ENCODE data around the gene MSH2. TPM values are rescaled to one million over a fixed set of nuclear protein-coding genes. Genes with fewer than 3 reads are reported as not detected.
A peak's percentile ranks its signal among the peaks of the same experiment; 100 is the strongest.

The MSH2 gene
- polyA plus RNA-seq, 6 donors from 2014 or later, result 22.9 to 33.5 (median 31.0) TPM

GRCh38 chr2:47520825-47521665 lies 118.1 kb downstream of the MSH2 start:
- DNase-seq, result peak; percentile 87
- peaks cover 0 to 3% (median 0%) of the 10 kb centered on the region in 7 donors for H3K9me3 Mint-ChIP-seq
- peak; percentile 92 to 94 for ATAC-seq (ENCODE audit: low read depth in 2 of 2)
- H3K4me3 Mint-ChIP-seq, result peak overlapping the region; percentile 82 to 95 (median 92)
- H3K27ac Mint-ChIP-seq, result peak overlapping the region in 5 of 6 donors; percentile 87 to 95 (median 93)
- peaks cover 6 to 17% (median 7%) of the 10 kb centered on the region in 3 donors for H3K4me1 Mint-ChIP-seq
- H3K27me3 Mint-ChIP-seq, result peaks cover 8 to 11% (median 9%) of the 10 kb centered on the region in 3 donors
- no peaks in the 10 kb centered on the region for H3K36me3 Mint-ChIP-seq

DNA sequence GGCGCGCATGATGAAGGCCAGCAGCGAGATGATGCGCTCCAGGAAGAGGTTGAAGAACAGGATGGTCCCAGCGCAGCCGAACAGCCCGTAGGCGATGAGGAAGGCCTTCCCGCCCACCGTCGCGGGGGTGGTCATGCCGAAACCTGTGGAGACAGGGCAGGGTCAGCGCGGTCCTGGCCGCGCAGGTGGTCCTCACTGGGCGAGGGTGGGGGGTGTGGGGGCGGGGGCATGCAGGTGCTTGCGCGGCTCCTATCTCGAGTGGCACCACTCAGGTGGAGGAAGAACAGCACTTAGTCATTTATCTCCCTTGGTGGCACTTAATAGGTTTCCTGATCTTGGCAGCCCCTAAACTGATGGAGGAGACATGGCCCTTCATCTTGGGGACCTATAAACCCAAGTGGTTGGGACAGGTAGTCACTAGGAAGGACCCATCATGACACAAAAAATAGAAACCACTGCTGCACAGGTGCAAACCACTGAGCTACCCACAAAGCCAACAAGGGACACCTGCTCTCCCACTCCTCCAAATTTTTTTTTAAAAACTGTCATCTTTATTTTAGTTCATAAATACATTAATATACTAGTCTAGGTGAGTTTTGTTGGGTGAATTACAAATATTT lies 118.8 kb downstream of the MSH2 start:
- H3K27ac Mint-ChIP-seq, result peak overlapping the region in 3 of 6 donors; percentile 67 to 95 (median 87)
- peaks cover 6 to 17% (median 7%) of the 10 kb centered on the region in 3 donors for H3K4me1 Mint-ChIP-seq
- no peak for DNase-seq
- no peaks in the 10 kb centered on the region for H3K36me3 Mint-ChIP-seq
- no peak for ATAC-seq (ENCODE audit: low read depth in 2 of 2)
- H3K27me3 Mint-ChIP-seq, result peaks cover 8 to 11% (median 9%) of the 10 kb centered on the region in 3 donors
- H3K4me3 Mint-ChIP-seq, result peak overlapping the region; percentile 61 to 94 (median 90)
- peaks cover 0 to 3% (median 0%) of the 10 kb centered on the region in 7 donors for H3K9me3 Mint-ChIP-seq

DNA sequence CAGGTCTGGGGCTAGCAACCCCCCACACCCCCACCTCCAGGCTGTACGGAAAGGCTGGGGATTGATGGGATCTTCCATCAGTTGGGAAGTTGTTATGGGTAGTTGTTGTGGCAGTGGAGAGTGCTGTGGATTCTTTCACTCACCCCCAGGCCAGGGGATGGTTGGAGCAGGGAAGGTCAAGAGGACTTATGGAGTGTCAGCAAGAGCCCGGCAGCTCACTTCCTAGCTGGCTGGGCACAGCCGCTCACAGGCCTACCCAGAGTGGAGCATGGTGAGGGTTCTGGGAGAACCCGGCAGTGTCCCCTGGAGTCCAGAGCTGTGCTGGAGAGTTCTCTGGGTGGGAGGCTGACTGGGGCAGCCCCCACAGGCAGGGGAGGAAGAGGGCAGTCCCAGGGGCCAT lies 122.2 kb downstream of the MSH2 start:
- Mint-ChIP-seq H3K27ac (peak overlapping the region in 1 of 6 donors; percentile 39), H3K27me3 (peaks cover 6 to 9% (median 8%) of the 10 kb centered on the region in 3 donors), H3K4me1 (peaks cover 6 to 13% (median 7%) of the 10 kb centered on the region in 3 donors), H3K4me3 (no peak overlapping the region), H3K9me3 (peaks cover 0 to 3% (median 0%) of the 10 kb centered on the region in 7 donors), H3K36me3 (no peaks in the 10 kb centered on the region)
- no peak for DNase-seq
- ATAC-seq (ENCODE audit: low read depth in 2 of 2), result no peak

DNA sequence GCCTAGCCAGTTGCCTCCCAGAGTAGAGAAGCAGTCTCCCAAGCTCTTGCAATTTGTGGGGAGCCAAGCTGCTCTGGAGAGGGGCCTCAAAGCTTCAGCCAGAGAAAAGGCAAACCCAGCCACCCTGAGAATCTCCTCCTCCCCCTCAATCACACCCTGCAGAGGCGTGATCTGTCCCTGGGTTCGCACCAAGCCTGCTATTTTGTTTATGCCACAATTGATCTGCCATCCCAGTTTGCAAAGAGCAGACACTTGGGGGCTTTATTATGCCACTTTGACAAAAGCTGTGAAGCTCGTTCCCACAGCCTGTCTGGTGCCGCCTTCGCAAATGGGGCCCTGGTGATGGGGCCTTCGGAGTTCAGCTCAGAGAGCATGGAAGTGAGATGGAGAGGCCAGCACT lies 125.5 kb downstream of the MSH2 start:
- ATAC-seq (ENCODE audit: low read depth in 2 of 2) (no peak), DNase-seq (no peak)
- no peaks in the 10 kb centered on the region for H3K4me1 Mint-ChIP-seq
- H3K4me3 Mint-ChIP-seq, result no peak overlapping the region
- H3K27me3 Mint-ChIP-seq, result peaks cover 0 to 9% (median 7%) of the 10 kb centered on the region in 3 donors
- no peaks in the 10 kb centered on the region for H3K36me3 Mint-ChIP-seq
- peaks cover 0 to 3% (median 0%) of the 10 kb centered on the region in 7 donors for H3K9me3 Mint-ChIP-seq
- H3K27ac Mint-ChIP-seq, result peak overlapping the region in 1 of 6 donors; percentile 33

GRCh38 chr2:47528874-47529273 lies 125.9 kb downstream of the MSH2 start:
- H3K9me3 Mint-ChIP-seq, result peaks cover 0 to 3% (median 0%) of the 10 kb centered on the region in 7 donors
- no peak for ATAC-seq (ENCODE audit: low read depth in 2 of 2)
- H3K4me3 Mint-ChIP-seq, result no peak overlapping the region

DNA sequence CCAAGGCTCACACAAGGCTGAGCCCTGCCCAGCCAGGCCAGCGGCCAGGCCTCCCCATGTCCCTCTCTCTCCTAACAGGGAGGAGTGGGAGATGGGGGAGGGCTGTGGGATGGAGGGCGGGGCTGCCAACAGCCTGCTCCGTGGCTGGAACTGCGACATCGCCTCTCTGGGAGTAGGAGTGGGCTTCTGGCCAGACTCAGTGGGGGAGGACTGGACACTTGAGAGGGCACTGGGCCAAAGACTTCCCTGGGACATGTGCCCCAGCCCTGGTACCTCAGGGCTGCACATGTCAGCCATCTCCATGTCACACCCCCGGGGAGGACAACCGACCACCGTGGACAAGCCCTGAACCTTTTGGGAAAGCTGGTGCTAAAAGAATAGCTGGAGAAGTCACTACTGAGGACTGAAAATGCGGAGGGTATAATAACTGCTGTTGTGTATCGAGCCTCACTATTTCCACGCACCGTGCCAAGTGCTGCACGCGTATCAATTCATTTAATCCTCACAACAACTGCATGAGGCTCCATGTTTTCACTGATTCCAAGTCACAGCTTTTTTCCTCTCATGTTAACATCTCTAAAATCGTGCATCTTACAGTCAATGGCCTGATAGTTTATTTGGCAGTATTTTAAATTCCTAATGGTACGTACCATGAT lies 127.3 kb downstream of the MSH2 start:
- DNase-seq, result no peak
- no peak overlapping the region for H3K27ac Mint-ChIP-seq
- no peak for ATAC-seq (ENCODE audit: low read depth in 2 of 2)
- no peak overlapping the region for H3K4me3 Mint-ChIP-seq
- H3K9me3 Mint-ChIP-seq, result peaks cover 0 to 1% (median 0%) of the 10 kb centered on the region in 7 donors
- peaks cover 0 to 6% (median 0%) of the 10 kb centered on the region in 3 donors for H3K27me3 Mint-ChIP-seq
- no peaks in the 10 kb centered on the region for H3K4me1 Mint-ChIP-seq
- H3K36me3 Mint-ChIP-seq, result no peaks in the 10 kb centered on the region

More at GRCh38 chr2:47528874-47529273, 125.9 kb downstream of the MSH2 start:
- Mint-ChIP-seq H3K27me3 (peaks cover 0 to 9% (median 3%) of the 10 kb centered on the region in 3 donors), H3K4me1 (no peaks in the 10 kb centered on the region), H3K27ac (no peak overlapping the region), H3K36me3 (no peaks in the 10 kb centered on the region)
- DNase-seq, result no peak

DNA sequence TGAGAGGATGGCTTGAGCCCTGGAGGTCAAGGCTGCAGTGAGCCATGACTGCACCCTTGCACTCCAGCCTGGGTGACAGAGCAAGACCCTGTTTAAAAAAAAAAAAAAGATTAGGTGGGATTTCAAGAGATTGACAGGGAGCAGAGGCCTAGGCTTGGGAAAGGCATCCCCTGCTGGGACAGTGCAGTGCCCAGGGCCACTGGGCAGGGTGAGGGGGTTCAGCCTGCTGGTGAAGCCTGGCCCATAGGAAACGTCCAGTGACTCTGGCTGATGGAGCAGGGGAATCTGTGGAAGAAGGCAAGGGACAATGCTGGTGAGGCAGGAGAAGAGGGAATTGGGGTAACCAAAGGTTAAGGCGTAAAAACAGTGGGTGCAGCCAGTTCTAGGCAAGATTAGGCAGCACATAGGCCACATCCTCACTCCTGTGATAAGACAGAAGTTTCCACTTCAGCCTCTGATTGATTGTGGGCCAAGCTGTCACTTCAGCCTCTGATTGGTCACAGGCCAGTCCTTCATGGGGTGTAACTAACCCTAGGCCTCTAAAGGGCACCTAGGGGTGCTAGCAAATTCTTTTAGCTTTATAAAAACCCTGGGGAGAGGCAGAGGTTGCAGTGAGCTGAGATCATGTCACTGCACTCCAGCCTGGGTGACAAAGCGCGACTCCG lies 128.6 kb downstream of the MSH2 start:
- H3K27me3 Mint-ChIP-seq, result no peaks in the 10 kb centered on the region
- no peak overlapping the region for H3K4me3 Mint-ChIP-seq
- H3K4me1 Mint-ChIP-seq, result no peaks in the 10 kb centered on the region
- DNase-seq (no peak), ATAC-seq (ENCODE audit: low read depth in 2 of 2) (no peak)
- no peaks in the 10 kb centered on the region for H3K36me3 Mint-ChIP-seq
- peaks cover 0 to 1% (median 0%) of the 10 kb centered on the region in 7 donors for H3K9me3 Mint-ChIP-seq
- no peak overlapping the region for H3K27ac Mint-ChIP-seq

Other genes starting within 250 kb of the MSH2 start
- gene STPG4, start 247.8 kb upstream of the MSH2 start, polyA plus RNA-seq (ENCODE audit: low read depth in 6 of 6), result under 1 TPM in 2 of 6 donors, not detected in 4; 0.41 to 0.66 TPM
- gene CALM2, start 226.6 kb upstream of the MSH2 start, polyA plus RNA-seq (ENCODE audit: low read depth in 6 of 6), result 1,000 to 10,000 TPM in 2 of 6 donors, 100 to 1,000 TPM in 4; 800 to 1,508 (median 920) TPM
- gene EPCAM, start 33.8 kb upstream of the MSH2 start, polyA plus RNA-seq (ENCODE audit: low read depth in 6 of 6), result not detected
- under 1 TPM in 5 of 6 donors, not detected in 1; 0.04 to 0.25 (median 0.21) TPM for gene KCNK12, start 167.8 kb downstream of the MSH2 start, polyA plus RNA-seq (ENCODE audit: low read depth in 6 of 6)